OCI-LY1 (cell line): Measurements from ENCODE around the gene SEPTIN14.

Experiments
- H2AFZ ChIP-seq: fragments of 200-600 bp; sonication (generic), shearing (Covaris generic); 2 replicates; pipeline ENCODE4 v1.6.0; 2014; ENCODE audit warnings: antibody characterized with exemption, mild to moderate bottlenecking, low read length
- H3F3A ChIP-seq: fragments of 200-600 bp; sonication (generic), shearing (Covaris generic); 2 replicates; pipeline ENCODE4 v1.6.0; 2014; ENCODE audit warnings: mild to moderate bottlenecking, antibody characterized with exemption, low read length, moderate library complexity; ENCODE audit not compliant: insufficient read depth
- H3K27ac ChIP-seq: fragments of 200-600 bp; sonication (generic); 2 replicates; pipeline ENCODE4 v1.5.1; 2014; ENCODE audit warnings: low read length, mixed run types, mild to moderate bottlenecking, low read depth; ENCODE audit not compliant: poor library complexity, severe bottlenecking
- H3K27me3 ChIP-seq: fragments of 200-600 bp; sonication (generic); 2 replicates; pipeline ENCODE4 v1.6.0; 2014; ENCODE audit warnings: antibody characterized with exemption, mild to moderate bottlenecking, low read length, moderate library complexity; ENCODE audit not compliant: insufficient read depth
- H3K36me3 ChIP-seq: fragments of 200-600 bp; sonication (generic); 2 replicates; pipeline ENCODE4 v1.6.1; 2014; ENCODE audit warnings: mild to moderate bottlenecking, antibody characterized with exemption, low read length, moderate library complexity, mixed read lengths; ENCODE audit not compliant: insufficient read depth
- H3K4me1 ChIP-seq: fragments of 200-600 bp; sonication (generic); 2 replicates; pipeline ENCODE4 v1.5.1; 2014; ENCODE audit warnings: mild to moderate bottlenecking, low read length, moderate library complexity; ENCODE audit not compliant: insufficient read depth, severe bottlenecking
- H3K4me2 ChIP-seq: fragments of 200-600 bp; sonication (generic), shearing (Covaris generic); 2 replicates; pipeline ENCODE4 v1.6.1; 2014; ENCODE audit warnings: low read length
- H3K4me3 ChIP-seq: fragments of 200-600 bp; sonication (generic); 2 replicates; pipeline ENCODE4 v1.5.1; 2014; ENCODE audit warnings: low read length, low read depth, mild to moderate bottlenecking, mixed read lengths; ENCODE audit not compliant: poor library complexity, severe bottlenecking
- H3K79me2 ChIP-seq: fragments of 200-600 bp; shearing (Covaris generic); 2 replicates; pipeline ENCODE4 v1.6.1; 2016; ENCODE audit warnings: mixed run types, low read length, mixed read lengths; ENCODE audit not compliant: insufficient read depth
- H3K9ac ChIP-seq: fragments of 200-600 bp; sonication (generic), shearing (Covaris generic); 2 replicates; pipeline ENCODE4 v1.6.1; 2014; ENCODE audit warnings: mild to moderate bottlenecking, low read length, mixed read lengths
- H3K9me2 ChIP-seq: fragments of 200-600 bp; sonication (generic), shearing (Covaris generic); 2 replicates; pipeline ENCODE4 v1.6.1; 2014; ENCODE audit warnings: low read depth, mild to moderate bottlenecking, low read length, mixed read lengths
- H3K9me3 ChIP-seq: fragments of 200-600 bp; shearing (Covaris generic); 2 replicates; pipeline ENCODE4 v1.6.1; 2014; ENCODE audit warnings: low read length, mixed read lengths
- H4K20me1 ChIP-seq: fragments of 200-600 bp; sonication (generic), shearing (Covaris generic); 2 replicates; pipeline ENCODE4 v1.6.0; 2016; ENCODE audit warnings: mild to moderate bottlenecking, low read length; ENCODE audit not compliant: insufficient read depth
- CTCF ChIP-seq: fragments of 200-600 bp; sonication (generic), shearing (Covaris generic); IDR thresholded peaks from 2 replicates; pipeline ENCODE4 v1.5.1; 2017; ENCODE audit warnings: mild to moderate bottlenecking, antibody characterized with exemption, low read length, moderate library complexity, mixed read lengths
- EZH2 ChIP-seq: fragments of 200-600 bp; sonication (generic), shearing (Covaris generic); IDR thresholded peaks from 2 replicates; pipeline ENCODE4 v1.8.0; 2017; ENCODE audit warnings: borderline replicate concordance, mixed run types, mild to moderate bottlenecking, antibody characterized with exemption, low read length, moderate library complexity, mixed read lengths

The SEPTIN14 gene

GRCh38 chr7:55884321-55884720 is 21.8 kb upstream of the SEPTIN14 start:
- H3K9me3 ChIP-seq, result no peaks in the 10 kb centered on the region
- no peak overlapping the region for H3K4me3 ChIP-seq
- H3K27me3 ChIP-seq, result no peaks in the 10 kb centered on the region; the same call in 1 of the 2 replicates
- H3K79me2 ChIP-seq, result no peaks in the 10 kb centered on the region
- H3K9ac ChIP-seq, result no peak overlapping the region
- no peak overlapping the region for H3K27ac ChIP-seq
- no peaks in the 10 kb centered on the region for H3K9me2 ChIP-seq
- H3F3A ChIP-seq, result no peaks in the 10 kb centered on the region
- H3K4me2 ChIP-seq, result no peak overlapping the region
- no peak overlapping the region for H2AFZ ChIP-seq
- H3K36me3 ChIP-seq, result no peaks in the 10 kb centered on the region
- H4K20me1 ChIP-seq, result no peaks in the 10 kb centered on the region
- TF ChIP-seq CTCF, result no peak
- TF ChIP-seq EZH2, result no peak
- no peaks in the 10 kb centered on the region for H3K4me1 ChIP-seq

DNA sequence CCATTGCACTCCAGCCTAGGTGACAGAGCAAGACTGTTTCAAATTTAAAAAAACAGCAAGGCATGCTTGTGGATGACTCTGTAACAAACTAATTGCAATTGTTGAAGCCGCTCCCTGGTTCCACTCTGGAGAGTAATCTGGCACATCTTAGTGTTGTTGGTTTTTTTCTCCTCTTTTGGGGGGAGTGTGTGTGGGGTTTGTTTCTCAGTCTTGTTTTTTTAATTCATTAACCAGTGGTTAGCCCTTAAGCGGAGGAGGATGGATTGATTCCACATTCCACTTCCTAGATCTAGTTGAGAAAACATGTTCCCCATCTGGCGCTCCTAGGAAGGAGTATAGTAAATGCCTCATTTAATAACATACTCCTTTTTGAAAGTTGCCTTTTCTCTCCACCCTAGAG is 16.1 kb upstream of the SEPTIN14 start:
- Histone ChIP-seq H3K4me1 (no peaks in the 10 kb centered on the region), H3F3A (no peaks in the 10 kb centered on the region), H3K9me2 (no peaks in the 10 kb centered on the region), H3K9ac (no peak overlapping the region), H3K9me3 (no peaks in the 10 kb centered on the region), H2AFZ (no peak overlapping the region), H3K4me3 (no peak overlapping the region), H3K79me2 (no peaks in the 10 kb centered on the region), H3K4me2 (no peak overlapping the region), H3K27ac (no peak overlapping the region), H4K20me1 (no peaks in the 10 kb centered on the region), H3K36me3 (no peaks in the 10 kb centered on the region), H3K27me3 (no peaks in the 10 kb centered on the region; the same call in 1 of the 2 replicates)
- TF ChIP-seq EZH2, result no peak
- TF ChIP-seq CTCF, result no peak

DNA sequence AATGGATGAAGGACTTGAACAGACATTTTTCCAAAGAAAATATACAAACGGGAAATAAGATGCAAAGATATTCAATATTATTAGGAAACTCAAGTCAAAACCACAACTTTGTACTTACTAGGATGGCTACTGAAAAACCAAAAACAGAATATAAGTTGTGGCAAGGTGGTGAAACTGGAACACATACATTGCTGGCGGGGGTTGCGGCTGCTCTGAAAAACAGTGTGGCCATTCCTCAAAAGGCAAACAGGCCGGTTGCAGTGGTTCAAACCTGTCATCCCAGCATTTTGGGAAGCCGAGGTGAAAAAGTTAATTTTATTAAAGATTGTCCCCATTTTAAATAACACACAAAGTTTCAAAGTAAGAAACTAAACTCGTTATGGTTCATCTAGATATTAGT is 14.8 kb upstream of the SEPTIN14 start:
- Histone ChIP-seq H4K20me1 (no peaks in the 10 kb centered on the region), H3K36me3 (no peaks in the 10 kb centered on the region), H3K27ac (no peak overlapping the region), H3K9ac (no peak overlapping the region), H3K4me3 (no peak overlapping the region), H3K9me3 (no peaks in the 10 kb centered on the region), H3F3A (no peaks in the 10 kb centered on the region), H3K4me1 (no peaks in the 10 kb centered on the region), H3K9me2 (no peaks in the 10 kb centered on the region), H3K79me2 (no peaks in the 10 kb centered on the region), H3K27me3 (no peaks in the 10 kb centered on the region), H2AFZ (no peak overlapping the region), H3K4me2 (no peak overlapping the region)
- TF ChIP-seq CTCF (no peak), EZH2 (no peak)
